Activated CD8-positive, alpha-beta T cell treated with anti-CD3 and anti-CD28 coated beads, Interleukin-2, amount 10 ng/mL, durations not matched to agents 7 days and 5 days (primary cell): Measurements from ENCODE around the gene CTXND1. TPM values are rescaled to one million over a fixed set of nuclear protein-coding genes. Genes with fewer than 3 reads are reported as not detected.
A peak's percentile ranks its signal among the peaks of the same experiment; 100 is the strongest.

Experiments
- ATAC-seq: fragments of 150-1000 bp; cut with Tn5 transposase; one replicate; pipeline ENCODE4 v1.10.0; 2021; ENCODE audit warnings: moderate library complexity
- CTCF ChIA-PET: fragments of 350-600 bp; sonication (Branson Sonifier 250); formaldehyde crosslinking; loops from one replicate; lab custom pipeline; 2021; ENCODE audit warnings: antibody characterized with exemption; lab: Charles Lee
- POLR2A ChIA-PET: fragments of 350-600 bp; sonication (Branson Sonifier 250); formaldehyde crosslinking; loops from one replicate; lab custom pipeline; 2021; ENCODE audit warnings: antibody characterized with exemption; lab: Charles Lee
- DNase-seq: peaks from one replicate; pipeline ENCODE4 v3.0.0-alpha.2; 2020
- H3K27ac Mint-ChIP-seq: one replicate; pipeline ENCODE4 v1.8.0; 2021; ENCODE audit warnings: mild to moderate bottlenecking, mixed read lengths
- H3K27me3 Mint-ChIP-seq: one replicate; pipeline ENCODE4 v1.8.0; 2021; ENCODE audit warnings: low read depth, mixed read lengths
- H3K36me3 Mint-ChIP-seq: one replicate; pipeline ENCODE4 v1.8.0; 2021; ENCODE audit warnings: low read depth, mixed read lengths
- H3K4me1 Mint-ChIP-seq: one replicate; pipeline ENCODE4 v1.8.0; 2021; ENCODE audit warnings: low read depth, mixed read lengths
- H3K4me3 Mint-ChIP-seq: one replicate; pipeline ENCODE4 v1.8.0; 2021; ENCODE audit warnings: mild to moderate bottlenecking, mixed read lengths
- H3K9me3 Mint-ChIP-seq: one replicate; pipeline ENCODE4 v1.8.0; 2022; ENCODE audit warnings: mixed read lengths; ENCODE audit not compliant: insufficient read depth
- total RNA-seq, 2 experiments: library from RNA; stranded (reverse); gene quantifications; one replicate each; pipeline ENCODE4 v1.2.3, GENCODE V29; 2021

CTXND1 gene
- total RNA-seq, 2 experiments from 2014 or later = not detected

GRCh38 chr15:80203361-80203885, 48.6 kb downstream of the CTXND1 start:
- Mint-ChIP-seq H3K9me3 (no peaks in the 10 kb centered on the region), H3K36me3 (no peaks in the 10 kb centered on the region), H3K27ac (no peak overlapping the region), H3K27me3 (peaks cover 30% of the 10 kb centered on the region), H3K4me1 (no peaks in the 10 kb centered on the region), H3K4me3 (no peak overlapping the region)
- no peak for ATAC-seq
- CTCF ChIA-PET = no interaction called here
- POLR2A ChIA-PET = no interaction called here
- peak; percentile 14 for DNase-seq

DNA sequence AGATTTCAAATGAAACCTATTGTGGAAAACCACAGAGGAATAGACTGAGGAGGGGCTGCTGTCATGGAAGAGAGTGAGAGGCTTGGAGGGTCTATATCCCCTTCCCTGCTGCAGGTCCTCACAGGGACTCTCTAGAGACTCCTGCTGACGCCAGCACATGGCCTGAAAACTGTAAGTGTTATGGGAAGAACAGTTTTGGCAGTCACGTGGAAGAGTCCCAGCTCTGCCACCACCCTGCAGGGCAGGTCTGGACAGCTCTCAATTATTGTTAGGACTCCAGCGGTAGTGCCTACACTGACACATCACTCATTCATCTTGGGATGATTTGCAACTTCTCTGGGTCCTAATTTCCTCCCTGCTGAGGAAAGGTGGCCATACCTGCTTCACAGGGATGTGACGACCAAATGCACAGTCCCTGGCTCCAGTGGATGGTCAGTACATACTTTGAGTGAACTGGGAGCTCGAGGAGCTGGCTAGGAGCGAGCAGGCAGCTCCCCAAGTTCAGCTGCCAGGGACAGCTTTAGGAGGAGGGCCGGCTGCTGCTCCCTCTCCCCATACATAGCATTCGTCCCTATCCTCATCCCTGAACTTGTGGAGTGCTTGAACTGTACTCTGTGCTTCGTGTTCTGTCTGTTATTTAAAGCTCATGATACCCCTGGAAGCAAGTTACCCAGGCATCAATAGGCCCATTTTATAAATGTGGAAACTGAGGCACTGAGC, 49.2 kb downstream of the CTXND1 start:
- no peaks in the 10 kb centered on the region for H3K4me1 Mint-ChIP-seq
- no peaks in the 10 kb centered on the region for H3K9me3 Mint-ChIP-seq
- DNase-seq = peak; percentile 9
- H3K27me3 Mint-ChIP-seq = peaks cover 30% of the 10 kb centered on the region
- ChIA-PET CTCF (no interaction called here), POLR2A (no interaction called here)
- H3K27ac Mint-ChIP-seq = no peak overlapping the region
- H3K36me3 Mint-ChIP-seq = no peaks in the 10 kb centered on the region
- H3K4me3 Mint-ChIP-seq = no peak overlapping the region
- no peak for ATAC-seq

DNA sequence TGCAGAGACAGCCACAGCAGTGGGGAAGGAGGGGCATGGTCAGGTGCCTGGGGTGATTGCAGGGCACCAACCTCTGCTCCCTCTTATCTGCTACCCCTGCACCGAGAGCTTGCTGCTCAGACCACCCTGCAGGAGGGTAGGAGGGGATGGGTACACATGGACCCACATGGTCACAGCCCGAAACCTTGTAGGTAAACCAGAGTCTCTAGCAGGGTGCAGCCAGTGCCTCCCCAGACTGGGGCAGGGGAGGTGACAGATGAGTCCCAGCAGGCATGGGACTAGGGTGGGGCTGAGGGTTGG, 50.0 kb downstream of the CTXND1 start:
- no peaks in the 10 kb centered on the region for H3K4me1 Mint-ChIP-seq
- no peaks in the 10 kb centered on the region for H3K36me3 Mint-ChIP-seq
- CTCF ChIA-PET = no interaction called here
- no peak overlapping the region for H3K4me3 Mint-ChIP-seq
- DNase-seq (peak; percentile 13), ATAC-seq (no peak)
- H3K27ac Mint-ChIP-seq = no peak overlapping the region
- POLR2A ChIA-PET = no interaction called here
- peaks cover 24% of the 10 kb centered on the region for H3K27me3 Mint-ChIP-seq
- H3K9me3 Mint-ChIP-seq = no peaks in the 10 kb centered on the region

- CTCF ChIA-PET = no interaction called here
- Mint-ChIP-seq H3K4me3 (no peak overlapping the region), H3K27me3 (peaks cover 20% of the 10 kb centered on the region), H3K27ac (no peak overlapping the region), H3K36me3 (no peaks in the 10 kb centered on the region), H3K9me3 (no peaks in the 10 kb centered on the region), H3K4me1 (no peaks in the 10 kb centered on the region)
- POLR2A ChIA-PET = no interaction called here
- DNase-seq (peak; percentile 1), ATAC-seq (no peak)
Measured at GRCh38 chr15:80201256-80202015, 50.6 kb downstream of the CTXND1 start.

- ChIA-PET CTCF (no interaction called here), POLR2A (no interaction called here)
- Mint-ChIP-seq H3K27me3 (peaks cover 7% of the 10 kb centered on the region), H3K4me3 (no peak overlapping the region), H3K9me3 (no peaks in the 10 kb centered on the region), H3K4me1 (no peaks in the 10 kb centered on the region), H3K36me3 (no peaks in the 10 kb centered on the region), H3K27ac (no peak overlapping the region)
- DNase-seq (no peak), ATAC-seq (no peak)
Measured at GRCh38 chr15:80199869-80200268, 52.1 kb downstream of the CTXND1 start.

DNA sequence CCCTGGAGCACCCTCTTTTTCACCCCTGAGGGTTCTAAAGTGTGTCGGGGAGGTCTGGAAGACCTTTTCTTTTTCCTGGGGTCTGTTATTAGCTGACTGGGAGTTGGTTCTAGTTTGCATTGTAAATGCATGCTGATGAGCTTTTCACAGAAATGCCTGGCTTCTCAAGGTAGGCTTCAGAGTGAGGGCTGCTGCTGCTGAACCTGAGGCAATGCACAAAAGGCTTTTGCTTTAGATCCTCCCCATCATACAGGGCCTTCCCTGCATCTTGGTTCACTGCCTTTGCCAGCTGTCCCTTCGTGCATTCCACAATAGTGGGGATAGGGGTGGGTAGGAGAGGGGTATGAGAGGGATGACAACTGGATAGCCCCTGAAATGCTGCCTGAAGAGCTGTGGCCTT, 52.6 kb downstream of the CTXND1 start:
- Mint-ChIP-seq H3K27ac (no peak overlapping the region), H3K27me3 (peaks cover 7% of the 10 kb centered on the region), H3K9me3 (no peaks in the 10 kb centered on the region), H3K36me3 (no peaks in the 10 kb centered on the region), H3K4me1 (no peaks in the 10 kb centered on the region), H3K4me3 (no peak overlapping the region)
- no peak for ATAC-seq
- POLR2A ChIA-PET = no interaction called here
- no peak for DNase-seq
- CTCF ChIA-PET = no interaction called here

GRCh38 chr15:80194914-80195313, 57.1 kb downstream of the CTXND1 start:
- H3K27ac Mint-ChIP-seq = no peak overlapping the region
- DNase-seq (no peak), ATAC-seq (no peak)
- no peaks in the 10 kb centered on the region for H3K9me3 Mint-ChIP-seq
- ChIA-PET POLR2A (no interaction called here), CTCF (no interaction called here)
- no peak overlapping the region for H3K4me3 Mint-ChIP-seq
- H3K27me3 Mint-ChIP-seq = peaks cover 7% of the 10 kb centered on the region
- H3K4me1 Mint-ChIP-seq = no peaks in the 10 kb centered on the region
- no peaks in the 10 kb centered on the region for H3K36me3 Mint-ChIP-seq

DNA sequence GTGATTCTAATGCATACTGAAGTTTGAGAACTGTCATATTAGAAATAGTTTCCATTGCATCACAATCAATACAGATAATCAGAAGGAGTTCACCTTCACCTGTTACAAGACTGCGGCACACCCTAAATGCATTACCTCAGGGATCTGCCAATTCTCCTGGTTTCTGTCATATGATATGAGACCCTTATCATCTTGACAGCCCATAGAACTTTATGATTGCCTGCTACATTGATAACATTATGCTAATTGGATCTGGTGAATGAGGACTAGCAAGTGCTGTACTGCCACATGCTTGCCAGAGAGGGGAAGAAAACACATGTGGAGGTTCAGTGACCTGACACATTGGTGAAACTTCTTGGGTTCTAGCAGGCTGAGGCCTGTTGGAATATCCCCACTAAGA, 57.8 kb downstream of the CTXND1 start:
- peaks cover 7% of the 10 kb centered on the region for H3K27me3 Mint-ChIP-seq
- ChIA-PET POLR2A (no interaction called here), CTCF (no interaction called here)
- H3K9me3 Mint-ChIP-seq = no peaks in the 10 kb centered on the region
- no peak for DNase-seq
- H3K27ac Mint-ChIP-seq = no peak overlapping the region
- no peaks in the 10 kb centered on the region for H3K36me3 Mint-ChIP-seq
- H3K4me3 Mint-ChIP-seq = no peak overlapping the region
- no peaks in the 10 kb centered on the region for H3K4me1 Mint-ChIP-seq
- no peak for ATAC-seq

- POLR2A ChIA-PET = no interaction called here
- DNase-seq (no peak), ATAC-seq (no peak)
- no peak overlapping the region for H3K4me3 Mint-ChIP-seq
- H3K27ac Mint-ChIP-seq = no peak overlapping the region
- CTCF ChIA-PET = no interaction called here
- no peaks in the 10 kb centered on the region for H3K4me1 Mint-ChIP-seq
- H3K27me3 Mint-ChIP-seq = peaks cover 2% of the 10 kb centered on the region
- no peaks in the 10 kb centered on the region for H3K9me3 Mint-ChIP-seq
- H3K36me3 Mint-ChIP-seq = peaks cover 9% of the 10 kb centered on the region
Measured at GRCh38 chr15:80191897-80192595, 60.0 kb downstream of the CTXND1 start.

DNA sequence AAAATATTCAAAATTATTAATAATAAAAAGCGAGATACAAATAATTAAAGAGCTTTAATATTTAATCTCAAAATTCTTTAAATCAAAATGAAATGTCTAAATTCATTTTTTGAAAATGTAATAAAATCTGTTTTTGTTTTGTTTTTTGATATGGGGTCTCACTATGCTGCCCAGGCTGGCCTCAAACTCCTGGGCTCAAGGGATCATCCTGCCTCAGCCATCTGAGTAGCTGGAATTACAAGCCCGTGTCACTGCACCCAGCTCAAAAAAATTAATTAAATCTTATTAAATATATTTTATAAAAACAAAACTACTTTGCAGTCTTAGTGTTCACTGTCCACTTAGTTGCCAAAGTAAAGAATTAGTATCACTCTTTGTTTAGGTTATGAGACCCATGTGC, 60.8 kb downstream of the CTXND1 start:
- ChIA-PET CTCF (no interaction called here), POLR2A (no interaction called here)
- H3K36me3 Mint-ChIP-seq = peaks cover 11% of the 10 kb centered on the region
- H3K4me1 Mint-ChIP-seq = no peaks in the 10 kb centered on the region
- no peak for DNase-seq
- no peaks in the 10 kb centered on the region for H3K9me3 Mint-ChIP-seq
- no peak overlapping the region for H3K4me3 Mint-ChIP-seq
- no peaks in the 10 kb centered on the region for H3K27me3 Mint-ChIP-seq
- ATAC-seq = no peak
- no peak overlapping the region for H3K27ac Mint-ChIP-seq

- CTCF ChIA-PET = no interaction called here
- POLR2A ChIA-PET = no interaction called here
- H3K27ac Mint-ChIP-seq = no peak overlapping the region
- peaks cover 30% of the 10 kb centered on the region for H3K36me3 Mint-ChIP-seq
- no peaks in the 10 kb centered on the region for H3K4me1 Mint-ChIP-seq
- no peaks in the 10 kb centered on the region for H3K27me3 Mint-ChIP-seq
- H3K9me3 Mint-ChIP-seq = no peaks in the 10 kb centered on the region
- no peak for DNase-seq
- no peak for ATAC-seq
- no peak overlapping the region for H3K4me3 Mint-ChIP-seq
Measured at GRCh38 chr15:80188251-80188650, 63.8 kb downstream of the CTXND1 start.

- Mint-ChIP-seq H3K4me1 (no peaks in the 10 kb centered on the region), H3K4me3 (no peak overlapping the region), H3K9me3 (no peaks in the 10 kb centered on the region), H3K36me3 (peaks cover 41% of the 10 kb centered on the region), H3K27me3 (no peaks in the 10 kb centered on the region), H3K27ac (no peak overlapping the region)
- CTCF ChIA-PET = interaction anchor here (1.5 kb wide), 1 partner anchor 11 kb away, joined by 3 read pairs; no protein-coding TSS in a partner anchor
- DNase-seq = no peak
- ATAC-seq = no peak
- POLR2A ChIA-PET = no interaction called here
Measured at GRCh38 chr15:80186597-80186996, 65.4 kb downstream of the CTXND1 start.
